Activated naive CD8-positive, alpha-beta T cell treated with anti-CD3 and anti-CD28 coated beads, Interleukin-2, amount 10 ng/mL, durations not matched to agents 7 days and 5 days (primary cell): Measurements from ENCODE around the gene PRDM5. TPM values are rescaled to one million over a fixed set of nuclear protein-coding genes. Genes with fewer than 3 reads are reported as not detected.

Experiments
- ATAC-seq: fragments of 150-1000 bp; cut with Tn5 transposase; one replicate; pipeline ENCODE4 v1.10.0; 2021; ENCODE audit warnings: low read depth, moderate library complexity
- POLR2A ChIA-PET: fragments of 350-600 bp; sonication (Branson Sonifier 250); formaldehyde crosslinking; loops from one replicate; lab custom pipeline; 2021; ENCODE audit warnings: antibody characterized with exemption; lab: Charles Lee
- DNase-seq: peaks from one replicate; pipeline ENCODE4 v3.0.0; 2021
- H3K27ac Mint-ChIP-seq: one replicate; pipeline ENCODE4 v1.8.0; 2022; ENCODE audit warnings: mild to moderate bottlenecking, mixed read lengths
- H3K27me3 Mint-ChIP-seq: one replicate; pipeline ENCODE4 v1.8.0; 2022; ENCODE audit warnings: mild to moderate bottlenecking, moderate library complexity, mixed read lengths
- H3K36me3 Mint-ChIP-seq: one replicate; pipeline ENCODE4 v1.8.0; 2021; ENCODE audit warnings: mild to moderate bottlenecking, mixed read lengths
- H3K4me1 Mint-ChIP-seq: one replicate; pipeline ENCODE4 v1.8.0; 2021; ENCODE audit warnings: mixed read lengths
- H3K4me3 Mint-ChIP-seq: one replicate; pipeline ENCODE4 v1.8.0; 2022; ENCODE audit warnings: mild to moderate bottlenecking, moderate library complexity, mixed read lengths
- H3K9me3 Mint-ChIP-seq: one replicate; pipeline ENCODE4 v1.8.0; 2021; ENCODE audit warnings: mixed read lengths
- total RNA-seq, 2 experiments: library from RNA; stranded (reverse); gene quantifications; one replicate each; pipeline ENCODE4 v1.2.3, GENCODE V29; 2021

Gene PRDM5
- total RNA-seq, 2 experiments from 2014 or later: 0.26 to 0.58 TPM

- DNase-seq (no peak), ATAC-seq (no peak)
- Mint-ChIP-seq H3K27ac (peak overlapping the region; percentile 60), H3K4me1 (peaks cover 8% of the 10 kb centered on the region), H3K4me3 (peak overlapping the region; percentile 41), H3K9me3 (no peaks in the 10 kb centered on the region), H3K36me3 (no peaks in the 10 kb centered on the region), H3K27me3 (no peaks in the 10 kb centered on the region)
- POLR2A ChIA-PET: no interaction called here
These were observed 106.1 kb downstream of the PRDM5 start for GRCh38 chr4:120816296-120816965.

DNA sequence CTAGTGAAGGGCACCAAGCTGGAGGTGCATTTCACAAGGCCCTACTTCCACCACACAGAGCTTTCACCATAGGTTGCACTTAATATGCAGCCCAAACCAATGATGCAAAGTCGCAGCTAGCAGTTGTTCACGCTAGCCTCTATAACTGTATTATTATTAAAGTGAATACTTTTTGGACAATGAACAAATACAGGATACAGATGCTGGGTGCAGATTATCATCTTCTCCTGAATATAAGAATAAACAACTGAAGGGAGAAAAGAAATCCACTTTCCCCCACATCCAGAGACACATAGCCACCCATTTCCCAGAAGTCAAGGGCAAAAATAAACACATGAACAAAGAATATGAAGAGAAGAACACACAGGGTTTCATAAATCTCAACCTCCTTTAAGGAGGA lies 107.2 kb downstream of the PRDM5 start:
- POLR2A ChIA-PET: no interaction called here
- DNase-seq: no peak
- no peaks in the 10 kb centered on the region for H3K36me3 Mint-ChIP-seq
- H3K27ac Mint-ChIP-seq: no peak overlapping the region
- H3K9me3 Mint-ChIP-seq: no peaks in the 10 kb centered on the region
- ATAC-seq: no peak
- H3K4me3 Mint-ChIP-seq: no peak overlapping the region
- no peaks in the 10 kb centered on the region for H3K27me3 Mint-ChIP-seq
- H3K4me1 Mint-ChIP-seq: peaks cover 8% of the 10 kb centered on the region

DNA sequence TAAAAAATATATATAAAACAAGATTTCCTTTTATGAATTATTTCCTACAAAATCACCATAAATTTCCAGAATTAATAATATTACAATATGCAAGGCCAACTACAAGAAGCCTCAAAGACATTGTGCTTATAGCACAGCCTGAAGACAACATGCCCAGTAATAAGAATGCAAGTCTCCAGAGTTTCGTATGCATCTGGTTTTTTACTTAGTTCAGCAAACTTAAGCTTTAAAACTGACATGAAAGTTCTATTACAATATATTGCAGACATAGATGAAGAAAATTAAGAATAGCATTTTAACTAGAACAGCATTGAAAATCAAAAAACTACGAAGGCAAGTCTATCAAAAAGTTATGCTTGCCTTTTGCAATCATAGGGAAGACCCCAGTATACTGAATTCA lies 107.6 kb downstream of the PRDM5 start:
- Mint-ChIP-seq H3K4me1 (peaks cover 8% of the 10 kb centered on the region), H3K27me3 (no peaks in the 10 kb centered on the region), H3K27ac (no peak overlapping the region), H3K9me3 (no peaks in the 10 kb centered on the region), H3K4me3 (no peak overlapping the region), H3K36me3 (no peaks in the 10 kb centered on the region)
- ATAC-seq (no peak), DNase-seq (no peak)
- POLR2A ChIA-PET: no interaction called here

- ATAC-seq (no peak), DNase-seq (no peak)
- POLR2A ChIA-PET: no interaction called here
- H3K4me1 Mint-ChIP-seq: peaks cover 5% of the 10 kb centered on the region
- peaks cover 2% of the 10 kb centered on the region for H3K36me3 Mint-ChIP-seq
- H3K9me3 Mint-ChIP-seq: peaks cover 7% of the 10 kb centered on the region
- H3K27me3 Mint-ChIP-seq: no peaks in the 10 kb centered on the region
- H3K27ac Mint-ChIP-seq: no peak overlapping the region
- no peak overlapping the region for H3K4me3 Mint-ChIP-seq
These were observed 110.3 kb downstream of the PRDM5 start for GRCh38 chr4:120812216-120812615.

DNA sequence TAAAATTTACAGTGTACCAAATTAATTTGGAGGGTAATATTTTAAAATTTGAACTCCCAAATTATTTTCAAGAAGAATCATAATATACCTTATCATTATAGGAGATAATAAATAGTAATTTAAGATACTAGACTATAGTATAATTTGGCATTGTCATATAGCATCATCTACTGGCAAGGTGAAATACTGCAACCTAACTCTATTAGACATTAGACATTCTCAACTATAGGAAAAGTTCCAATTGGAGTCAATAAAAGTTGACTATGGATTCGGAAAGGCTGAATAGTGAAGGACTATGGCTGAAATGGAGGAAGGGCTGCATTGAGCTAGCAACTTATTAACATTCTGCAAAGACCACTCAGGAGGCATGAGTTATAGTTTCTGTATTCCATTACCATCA lies 113.0 kb downstream of the PRDM5 start:
- ATAC-seq (no peak), DNase-seq (no peak)
- no peaks in the 10 kb centered on the region for H3K4me1 Mint-ChIP-seq
- H3K27me3 Mint-ChIP-seq: no peaks in the 10 kb centered on the region
- H3K36me3 Mint-ChIP-seq: peaks cover 4% of the 10 kb centered on the region
- no peak overlapping the region for H3K4me3 Mint-ChIP-seq
- POLR2A ChIA-PET: no interaction called here
- no peak overlapping the region for H3K27ac Mint-ChIP-seq
- peaks cover 7% of the 10 kb centered on the region for H3K9me3 Mint-ChIP-seq

DNA sequence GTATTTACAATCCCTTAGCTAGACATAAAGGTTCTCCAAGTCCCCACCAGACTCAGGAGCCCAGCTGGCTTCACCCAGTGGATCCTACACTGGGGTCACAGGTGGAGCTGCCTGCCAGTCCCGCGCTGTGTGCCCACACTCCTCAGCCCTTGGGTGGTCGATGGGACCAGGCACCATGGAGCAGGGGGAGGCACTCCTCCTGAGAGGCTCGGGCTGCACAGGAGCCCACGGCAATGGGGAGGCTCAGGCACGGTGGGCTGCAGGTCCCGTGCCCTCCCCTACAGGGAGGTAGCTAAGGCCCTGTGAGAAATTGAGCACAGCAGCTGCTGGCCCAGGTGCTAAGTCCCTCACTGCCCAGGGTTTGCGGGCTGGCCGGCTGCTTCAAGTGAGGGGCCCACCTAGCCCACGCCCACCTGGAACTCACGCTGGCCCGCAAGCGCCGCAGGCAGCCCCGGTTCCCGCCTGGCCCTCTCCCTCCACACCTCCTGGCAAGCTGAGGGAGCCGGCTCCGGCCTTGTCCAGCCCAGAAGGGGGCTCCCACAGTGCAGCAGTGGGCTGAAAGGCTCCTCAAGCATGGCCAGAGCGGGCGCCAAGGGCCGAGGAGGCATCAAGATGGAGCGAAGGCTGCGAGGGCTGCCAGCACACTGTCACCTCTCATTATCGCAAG lies 113.9 kb downstream of the PRDM5 start:
- Mint-ChIP-seq H3K4me1 (no peaks in the 10 kb centered on the region), H3K4me3 (no peak overlapping the region), H3K27me3 (peaks cover 3% of the 10 kb centered on the region), H3K36me3 (peaks cover 4% of the 10 kb centered on the region), H3K27ac (no peak overlapping the region), H3K9me3 (peaks cover 11% of the 10 kb centered on the region)
- DNase-seq (no peak), ATAC-seq (no peak)
- POLR2A ChIA-PET: no interaction called here

DNA sequence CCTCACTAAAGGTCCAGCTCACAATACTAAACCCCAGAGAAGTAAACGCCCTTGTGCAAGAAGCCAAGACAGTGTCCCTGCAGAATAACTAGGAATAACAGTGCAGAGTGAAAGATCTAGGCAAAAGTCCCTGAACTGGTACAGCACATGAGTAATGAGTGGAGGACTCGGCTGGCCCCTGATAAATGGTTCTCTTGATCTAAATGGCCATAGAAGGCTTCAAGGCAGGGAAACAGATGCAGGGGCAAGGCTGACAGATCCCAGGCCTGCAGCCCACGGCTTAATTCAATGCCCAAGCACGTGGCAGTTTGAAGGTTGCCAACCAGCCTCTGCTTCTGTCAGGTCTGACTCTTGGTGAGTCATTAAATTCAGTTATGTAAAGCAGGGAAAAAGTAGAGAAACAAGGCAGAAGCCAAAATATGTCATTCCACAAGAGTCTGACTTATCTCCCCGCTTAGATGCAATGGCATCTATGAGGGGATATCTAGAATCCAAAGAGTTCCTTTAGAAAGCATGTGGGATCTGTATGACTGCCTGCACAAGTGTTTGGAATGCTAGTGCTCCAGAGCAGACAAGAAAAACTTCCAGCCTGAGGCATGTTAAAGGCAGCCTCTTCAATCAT lies 121.3 kb downstream of the PRDM5 start:
- Mint-ChIP-seq H3K4me1 (no peaks in the 10 kb centered on the region), H3K27me3 (peaks cover 3% of the 10 kb centered on the region), H3K36me3 (peaks cover 3% of the 10 kb centered on the region), H3K4me3 (no peak overlapping the region), H3K9me3 (peaks cover 4% of the 10 kb centered on the region), H3K27ac (no peak overlapping the region)
- POLR2A ChIA-PET: no interaction called here
- ATAC-seq (no peak), DNase-seq (no peak)

GRCh38 chr4:120798570-120798969 lies 124.0 kb downstream of the PRDM5 start:
- Mint-ChIP-seq H3K27me3 (no peaks in the 10 kb centered on the region), H3K4me1 (no peaks in the 10 kb centered on the region)
- no peak for DNase-seq

DNA sequence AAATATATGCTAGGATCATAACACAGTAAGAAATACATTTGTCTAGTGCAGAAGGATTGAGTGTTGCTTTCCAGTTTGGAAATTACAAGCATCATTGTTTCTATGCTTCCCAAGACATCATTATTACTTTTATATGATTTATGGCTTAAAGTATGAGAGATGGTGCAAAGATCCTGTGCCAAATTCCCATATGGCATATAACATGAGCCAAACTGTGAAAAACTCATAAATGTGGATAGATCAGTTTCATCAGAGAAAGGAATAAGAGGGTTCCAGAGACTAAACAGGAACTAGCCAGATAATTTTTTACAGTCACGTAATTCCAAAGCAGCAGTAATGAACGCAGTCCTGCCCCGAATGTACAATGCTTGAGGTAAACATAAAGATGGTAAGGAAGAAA lies 126.3 kb downstream of the PRDM5 start:
- Mint-ChIP-seq H3K27ac (no peak overlapping the region), H3K9me3 (no peaks in the 10 kb centered on the region), H3K4me3 (no peak overlapping the region), H3K27me3 (no peaks in the 10 kb centered on the region), H3K4me1 (peaks cover 4% of the 10 kb centered on the region), H3K36me3 (no peaks in the 10 kb centered on the region)
- no peak for ATAC-seq
- DNase-seq: no peak
- POLR2A ChIA-PET: no interaction called here

More at GRCh38 chr4:120798570-120798969, 124.0 kb downstream of the PRDM5 start:
- Mint-ChIP-seq H3K27ac (no peak overlapping the region), H3K4me3 (no peak overlapping the region), H3K36me3 (no peaks in the 10 kb centered on the region), H3K9me3 (no peaks in the 10 kb centered on the region)
- no peak for ATAC-seq
- POLR2A ChIA-PET: no interaction called here

- Mint-ChIP-seq H3K27me3 (no peaks in the 10 kb centered on the region), H3K9me3 (no peaks in the 10 kb centered on the region), H3K27ac (no peak overlapping the region), H3K4me1 (no peaks in the 10 kb centered on the region), H3K4me3 (no peak overlapping the region), H3K36me3 (no peaks in the 10 kb centered on the region)
- DNase-seq (no peak), ATAC-seq (no peak)
- POLR2A ChIA-PET: no interaction called here
These were observed 137.3 kb downstream of the PRDM5 start for GRCh38 chr4:120785202-120785601.

GRCh38 chr4:120777459-120777858 lies 145.1 kb downstream of the PRDM5 start:
- no peak for ATAC-seq
- H3K4me1 Mint-ChIP-seq: no peaks in the 10 kb centered on the region
- no peaks in the 10 kb centered on the region for H3K36me3 Mint-ChIP-seq
- no peaks in the 10 kb centered on the region for H3K27me3 Mint-ChIP-seq
- H3K9me3 Mint-ChIP-seq: no peaks in the 10 kb centered on the region
- POLR2A ChIA-PET: no interaction called here
- no peak overlapping the region for H3K27ac Mint-ChIP-seq
- no peak overlapping the region for H3K4me3 Mint-ChIP-seq
- no peak for DNase-seq

- no peak overlapping the region for H3K4me3 Mint-ChIP-seq
- no peak for DNase-seq
These were observed 147.1 kb downstream of the PRDM5 start for GRCh38 chr4:120775431-120775830.

DNA sequence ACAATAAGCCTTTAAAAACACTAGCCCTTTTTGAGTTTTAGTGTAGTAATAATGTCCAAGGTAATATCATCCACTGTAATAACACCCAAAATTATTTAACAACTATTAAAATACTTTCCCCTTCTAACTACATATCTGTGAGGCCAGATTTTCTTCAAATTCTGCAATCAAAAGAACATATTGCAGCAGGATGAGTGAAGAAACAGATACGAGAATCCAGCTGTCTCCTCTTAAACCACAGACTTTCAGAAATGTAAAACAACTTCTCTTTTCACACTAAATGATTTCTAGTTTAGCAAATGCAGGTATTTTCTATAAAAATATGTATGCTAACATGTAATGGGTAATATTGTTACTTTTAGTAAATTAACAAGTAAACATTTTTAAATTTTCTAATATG lies 148.9 kb downstream of the PRDM5 start:
- Mint-ChIP-seq H3K27me3 (no peaks in the 10 kb centered on the region), H3K4me3 (no peak overlapping the region), H3K36me3 (no peaks in the 10 kb centered on the region), H3K4me1 (no peaks in the 10 kb centered on the region), H3K9me3 (peaks cover 2% of the 10 kb centered on the region), H3K27ac (no peak overlapping the region)
- ATAC-seq (no peak), DNase-seq (no peak)
- POLR2A ChIA-PET: no interaction called here

More at GRCh38 chr4:120775431-120775830, 147.1 kb downstream of the PRDM5 start:
- H3K27me3 Mint-ChIP-seq: no peaks in the 10 kb centered on the region
- POLR2A ChIA-PET: no interaction called here
- H3K36me3 Mint-ChIP-seq: no peaks in the 10 kb centered on the region
- ATAC-seq: no peak
- H3K4me1 Mint-ChIP-seq: no peaks in the 10 kb centered on the region
- no peaks in the 10 kb centered on the region for H3K9me3 Mint-ChIP-seq
- no peak overlapping the region for H3K27ac Mint-ChIP-seq

GRCh38 chr4:120771907-120772306 lies 150.6 kb downstream of the PRDM5 start:
- no peak overlapping the region for H3K4me3 Mint-ChIP-seq
- H3K27me3 Mint-ChIP-seq: no peaks in the 10 kb centered on the region
- H3K27ac Mint-ChIP-seq: no peak overlapping the region
- H3K4me1 Mint-ChIP-seq: no peaks in the 10 kb centered on the region
- POLR2A ChIA-PET: no interaction called here
- no peak for DNase-seq
- H3K9me3 Mint-ChIP-seq: peaks cover 2% of the 10 kb centered on the region
- no peak for ATAC-seq
- H3K36me3 Mint-ChIP-seq: no peaks in the 10 kb centered on the region
